HepG2 (cell line): Measurements from ENCODE around the gene SLC16A1. TPM values are rescaled to one million over a fixed set of nuclear protein-coding genes. Genes with fewer than 3 reads are reported as not detected.
A peak's percentile ranks its signal among the peaks of the same experiment; 100 is the strongest.

Source experiments
- ATAC-seq: fragments of 200-7000 bp; cut with Tn5 transposase; 3 replicates; pipeline ENCODE4 v1.9.1; 2020; ENCODE audit warnings: mild to moderate bottlenecking, moderate library complexity
- Bru-seq: library from RNA; stranded (reverse); fragments of 400-500 nt; gene quantifications from one replicate; lab custom pipeline; 2021; lab: Mats Ljungman, UMichigan
- BruChase-seq, 2 experiments: library from RNA; stranded (reverse); fragments of 400-500 nt; gene quantifications; one replicate each; lab custom pipeline; 2021; lab: Mats Ljungman, UMichigan
- BruUV-seq: library from RNA; stranded (reverse); fragments of 400-500 nt; replicated peaks from 2 replicates; lab custom pipeline; 2021; lab: Mats Ljungman, UMichigan
- CTCF ChIA-PET: fragments of 300-600 bp; formaldehyde crosslinking; extraction: SDS; loops from one replicate; lab custom pipeline; 2021; ENCODE audit warnings: low total read pairs, inconsistent platforms, low intra/inter-chr PET ratio; lab: Yijun Ruan, JAX
- POLR2A ChIA-PET: fragments of 350-600 bp; sonication (Branson Sonifier 250); formaldehyde crosslinking; loops from one replicate; lab custom pipeline; 2020; ENCODE audit warnings: antibody characterized with exemption, inconsistent platforms; lab: Yijun Ruan, JAX
- DNase-seq: peaks from one replicate; pipeline ENCODE4 v3.0.0-alpha.2; 2015; ENCODE audit warnings: low spot score
- FAIRE-seq: peaks from 3 replicates; lab custom pipeline; 2011; peaks lifted over from hg19 to GRCh38; lab: Jason Lieb, UNC
- H2AFZ ChIP-seq: one replicate; pipeline ENCODE4 v1.6.1; 2011; ENCODE audit warnings: low read length, inconsistent platforms
- H3K27ac ChIP-seq: fragments of 300-600 bp; 3 replicates; pipeline ENCODE4 v1.8.0; 2011; ENCODE audit warnings: mixed run types, mild to moderate bottlenecking, mixed read lengths, low read length, inconsistent platforms; ENCODE audit not compliant: insufficient read depth; ENCODE audit errors: extremely low read length
- H3K27me3 ChIP-seq, 2 experiments: fragments of 200-600 bp in 1 of 2; 2 replicates in 1 of 2; 3 replicates in 1 of 2; pipeline versions ENCODE4 v1.6.0 to v1.8.0; 2011; ENCODE audit warnings: low read length in 2 of 2, mild to moderate bottlenecking in 2 of 2, moderate library complexity in 2 of 2, inconsistent platforms in 1 of 2; ENCODE audit not compliant: insufficient read depth in 2 of 2, control insufficient read depth in 1 of 2
- H3K36me3 ChIP-seq, 2 experiments: fragments of 200-600 bp in 1 of 2; replicated peaks in 1 of 2; 2 replicates in 1 of 2; 3 replicates in 1 of 2; pipeline versions ENCODE4 v1.5.1 to v1.8.0; 2011; ENCODE audit warnings: low read length in 2 of 2, inconsistent platforms in 1 of 2; ENCODE audit not compliant: insufficient read depth in 2 of 2, control insufficient read depth in 1 of 2
- H3K4me1 ChIP-seq: 2 replicates; pipeline ENCODE4 v1.5.1; 2012; ENCODE audit warnings: low read length, inconsistent platforms; ENCODE audit not compliant: insufficient read depth
- H3K4me2 ChIP-seq: 2 replicates; pipeline ENCODE4 v1.6.0; 2011; ENCODE audit warnings: low read depth, low read length, inconsistent platforms
- H3K4me3 ChIP-seq, 3 experiments: fragments of 200-600 bp in 1 of 3; sonication (generic), shearing (Covaris generic) in 1 of 3; replicated peaks in 1 of 3; 2 replicates each; pipeline ENCODE4 v1.5.1; 2011 to 2016; ENCODE audit warnings: low read length in 3 of 3, inconsistent platforms in 2 of 3, low read depth in 2 of 3, mild to moderate bottlenecking in 2 of 3, control low read depth in 1 of 3, mixed read lengths in 1 of 3; ENCODE audit not compliant: insufficient read depth in 1 of 3
- H3K79me2 ChIP-seq: one replicate; pipeline ENCODE4 v1.6.1; 2011; ENCODE audit warnings: low read length, inconsistent platforms; ENCODE audit not compliant: insufficient read depth
- H3K9ac ChIP-seq: 2 replicates; pipeline ENCODE4 v1.6.0; 2011; ENCODE audit warnings: mild to moderate bottlenecking, low read depth, low read length, inconsistent platforms; ENCODE audit not compliant: insufficient read depth
- H3K9me3 ChIP-seq: 2 replicates; pipeline ENCODE4 v1.5.1; 2012; ENCODE audit warnings: mild to moderate bottlenecking, low read length
- H4K20me1 ChIP-seq: 2 replicates; pipeline ENCODE4 v1.6.0; 2011; ENCODE audit warnings: inconsistent platforms, mild to moderate bottlenecking, low read length, moderate library complexity; ENCODE audit not compliant: insufficient read depth
- PITX1 ChIP-seq: sonication (generic); formaldehyde crosslinking; IDR thresholded peaks from 2 replicates; pipeline ENCODE4 v1.5.1; 2020; ENCODE audit warnings: mild to moderate bottlenecking, missing genetic modification reagents
- ZC3H4 ChIP-seq: sonication (generic); formaldehyde crosslinking; IDR thresholded peaks from 2 replicates; pipeline ENCODE4 v1.4.0; 2020; ENCODE audit warnings: missing genetic modification reagents, borderline replicate concordance
- ZFY ChIP-seq: sonication (generic); formaldehyde crosslinking; IDR thresholded peaks from 2 replicates; pipeline ENCODE4 v1.4.0; 2020; ENCODE audit warnings: missing genetic modification reagents
- ZNF225 ChIP-seq: sonication (generic); formaldehyde crosslinking; IDR thresholded peaks from 2 replicates; pipeline ENCODE4 v1.4.0; 2020; ENCODE audit warnings: mild to moderate bottlenecking, missing genetic modification reagents
- ZNF766 ChIP-seq: sonication (generic); formaldehyde crosslinking; IDR thresholded peaks from 2 replicates; pipeline ENCODE4 v1.5.0; 2020; ENCODE audit warnings: missing genetic modification reagents, borderline replicate concordance
- WGBS: methylation state at CpG from one replicate; pipeline ENCODE4 v1.1.6; 2017; ENCODE audit warnings: low lambda C conversion rate; 5-methylcytosine and 5-hydroxymethylcytosine counted together
- in situ Hi-C: cut with HindIII; loops from 2 replicates; pipeline ENCODE4 v1.10.0; 2017; ENCODE audit warnings: low pct_unique_long_range_greater_than_20kb; ENCODE audit not compliant: extremely low pct_ligation_motif_present
- intact Hi-C: fragments of 100-400 bp; cut with micrococcal nuclease; formaldehyde crosslinking; loops from one replicate; pipeline ENCODE4 v1.10.0; 2022; ENCODE audit not compliant: unreplicated experiment
- long read RNA-seq, 2 experiments: library from RNA in 1 of 2; library from polyadenylated mRNA in 1 of 2; stranded (forward) in 1 of 2; unstranded in 1 of 2; transcript quantifications; one replicate each; pipeline ENCODE4 v2.0.0, GENCODE V29; 2019 to 2022
- polyA minus RNA-seq, 3 experiments: library from RNA; depleted of rRNA, polyadenylated mRNA; stranded (reverse); fragments of >200 nt; gene quantifications; 2 replicates each; pipeline ENCODE4 v1.2.3, GENCODE V29; 2011; ENCODE audit warnings: low replicate concordance in 1 of 3
- polyA plus RNA-seq, 8 experiments: library from polyadenylated mRNA; depleted of rRNA in 3 of 8; stranded (reverse) in 7 of 8; unstranded in 1 of 8; fragments of >200 nt; fragmentation: Illumina TruSeq in 4 of 8; extraction: Trizol in 4 of 8; gene quantifications; 2 replicates each; pipeline versions ENCODE4 v1.2.1 to v1.2.3, GENCODE V29; 2011 to 2016; ENCODE audit warnings: low read depth in 4 of 8, missing spikeins in 1 of 8, mixed read lengths in 1 of 8; ENCODE audit not compliant: insufficient read depth in 1 of 8
- total RNA-seq, 5 experiments: library from RNA; depleted of rRNA; stranded (reverse); fragments of >200 nt; fragmentation: Illumina TruSeq; extraction: Trizol; gene quantifications; 2 replicates each; pipeline ENCODE4 v1.2.3, GENCODE V29; 2016; ENCODE audit warnings: low read depth in 1 of 5
- TF ChIP-seq, protein P1 (sequence below): sonication (generic); formaldehyde crosslinking; IDR thresholded peaks from 2 replicates; pipeline ENCODE4 v1.4.0; 2020; ENCODE audit warnings: missing genetic modification reagents, mild to moderate bottlenecking, borderline replicate concordance
- TF ChIP-seq, protein P2 (sequence below): sonication (generic); formaldehyde crosslinking; IDR thresholded peaks from 2 replicates; pipeline ENCODE4 v1.5.1; 2020; ENCODE audit warnings: mild to moderate bottlenecking, missing genetic modification reagents, borderline replicate concordance
- TF ChIP-seq, protein P3 (sequence below): sonication (generic); formaldehyde crosslinking; IDR thresholded peaks from 2 replicates; pipeline ENCODE4 v1.8.1; 2022; ENCODE audit warnings: mild to moderate bottlenecking, missing genetic modification reagents

SLC16A1 gene, protein sequence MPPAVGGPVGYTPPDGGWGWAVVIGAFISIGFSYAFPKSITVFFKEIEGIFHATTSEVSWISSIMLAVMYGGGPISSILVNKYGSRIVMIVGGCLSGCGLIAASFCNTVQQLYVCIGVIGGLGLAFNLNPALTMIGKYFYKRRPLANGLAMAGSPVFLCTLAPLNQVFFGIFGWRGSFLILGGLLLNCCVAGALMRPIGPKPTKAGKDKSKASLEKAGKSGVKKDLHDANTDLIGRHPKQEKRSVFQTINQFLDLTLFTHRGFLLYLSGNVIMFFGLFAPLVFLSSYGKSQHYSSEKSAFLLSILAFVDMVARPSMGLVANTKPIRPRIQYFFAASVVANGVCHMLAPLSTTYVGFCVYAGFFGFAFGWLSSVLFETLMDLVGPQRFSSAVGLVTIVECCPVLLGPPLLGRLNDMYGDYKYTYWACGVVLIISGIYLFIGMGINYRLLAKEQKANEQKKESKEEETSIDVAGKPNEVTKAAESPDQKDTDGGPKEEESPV
- total RNA-seq (2016; rRNA removed; fragmentation: Illumina TruSeq; extraction: Trizol) (67.0 and 106 TPM in 2 replicates), polyA plus RNA-seq (2011; rRNA removed) (135 and 142 TPM in 2 replicates), polyA minus RNA-seq (2011; rRNA and poly(A)+ RNA removed; ENCODE audit: low replicate concordance) (467 and 535 TPM in 2 replicates), Bru-seq, nascent RNA (percentile 89 among the genes with signal in this experiment), BruChase-seq, experiment 1, labeled RNA remaining after a 6-hour chase (percentile 95 among the genes with signal in this experiment), BruChase-seq, experiment 2, labeled RNA remaining after a 2-hour chase (percentile 91 among the genes with signal in this experiment)
- 5.3 and 6.0 TPM in 2 replicates for total RNA-seq (2016; cell fraction: cytosol; rRNA removed; fragmentation: Illumina TruSeq; extraction: Trizol; ENCODE audit: low read depth)
- total RNA-seq (2016; cell fraction: insoluble cytoplasmic fraction; rRNA removed; fragmentation: Illumina TruSeq; extraction: Trizol): 65.8 and 105 TPM in 2 replicates
- total RNA-seq (2016; cell fraction: membrane; rRNA removed; fragmentation: Illumina TruSeq; extraction: Trizol): 15.3 and 18.4 TPM in 2 replicates
- 102 and 125 TPM in 2 replicates for total RNA-seq (2016; cell fraction: nucleus; rRNA removed; fragmentation: Illumina TruSeq; extraction: Trizol)
- polyA plus RNA-seq (2011; cell fraction: cytosol; rRNA removed): 110 and 155 TPM in 2 replicates
- polyA plus RNA-seq (2011; cell fraction: nucleus; rRNA removed): 50.4 and 50.5 TPM in 2 replicates
- polyA plus RNA-seq (2012): 134 and 147 TPM in 2 replicates
- polyA plus RNA-seq (2016; cell fraction: cytosol; fragmentation: Illumina TruSeq; extraction: Trizol; ENCODE audit: low read depth): 3.0 and 3.3 TPM in 2 replicates
- 49.1 and 53.6 TPM in 2 replicates for polyA plus RNA-seq (2016; cell fraction: insoluble cytoplasmic fraction; fragmentation: Illumina TruSeq; extraction: Trizol; ENCODE audit: low read depth)
- 8.1 and 9.3 TPM in 2 replicates for polyA plus RNA-seq (2016; cell fraction: membrane; fragmentation: Illumina TruSeq; extraction: Trizol; ENCODE audit: low read depth)
- polyA plus RNA-seq (2016; cell fraction: nucleus; fragmentation: Illumina TruSeq; extraction: Trizol; ENCODE audit: insufficient read depth, low read depth): 109 and 119 TPM in 2 replicates
- 185 and 199 TPM in 2 replicates for polyA minus RNA-seq (2011; cell fraction: cytosol; rRNA and poly(A)+ RNA removed)
- 108 and 115 TPM in 2 replicates for polyA minus RNA-seq (2011; cell fraction: nucleus; rRNA and poly(A)+ RNA removed)
- long read RNA-seq, experiment 1, transcript SLC16A1-201 (5 exons, 3,910 nt): major isoform, 33 of 52 reads
- long read RNA-seq, experiment 1, partial matches to known transcripts: 10 of 52 reads
- long read RNA-seq, experiment 1, other reads (novel, unspliced or antisense): 9 of 52 reads
- long read RNA-seq, experiment 2, transcript SLC16A1-201 (5 exons, 3,910 nt): major isoform, 18 of 205 reads
- long read RNA-seq, experiment 2, partial matches to known transcripts: 2 of 205 reads
- long read RNA-seq, experiment 2, other reads (novel, unspliced or antisense): 185 of 205 reads

DNA sequence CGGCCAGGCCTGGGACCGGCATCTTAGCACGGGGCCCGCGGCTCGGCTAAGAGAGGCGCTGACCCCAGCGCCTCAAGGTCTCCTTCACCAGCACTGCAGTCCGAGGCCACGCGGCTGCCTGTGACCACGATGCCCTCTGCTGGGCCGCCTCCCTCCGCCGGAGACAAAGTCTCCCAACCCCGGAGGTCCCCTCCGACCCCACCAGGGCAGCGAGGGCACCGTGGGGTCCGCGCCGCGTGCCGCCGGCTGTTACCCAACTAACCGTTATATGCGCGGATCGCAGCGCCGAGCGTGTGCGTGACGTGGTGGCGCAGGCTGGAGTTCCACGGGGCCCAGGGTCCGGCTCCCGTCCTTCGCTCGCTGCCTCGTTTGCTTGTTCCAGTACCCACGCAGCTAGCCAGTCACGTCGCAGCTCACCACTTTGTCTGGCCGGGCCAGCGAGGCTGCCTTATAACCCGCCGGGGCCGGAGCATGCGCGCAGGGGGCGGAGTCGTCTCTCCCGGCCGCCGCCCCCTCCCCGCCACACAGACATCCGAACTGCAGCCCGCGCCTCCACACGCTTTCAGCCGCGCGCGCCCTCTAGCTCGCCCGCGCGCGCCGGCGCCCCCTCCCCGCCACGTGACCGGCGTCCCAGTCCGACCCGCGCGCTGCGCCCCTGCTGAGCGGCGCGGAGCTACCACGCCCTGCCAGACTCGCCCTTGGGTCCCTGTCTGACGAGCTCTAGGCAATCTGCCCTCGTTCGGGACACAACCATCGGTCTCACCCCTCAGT lies at the start of gene SLC16A1:
SLC16A1 (minus strand) TSS at position 424 of the 771 bp plus-strand sequence. CDS start 26,888 bp downstream, outside the sequence.
- in situ Hi-C loops (no loop called here), intact Hi-C loops (loop anchor here (1.0 to 5.0 kb wide), 4 partner anchors 71 to 239 kb away; partner anchors contain the start of gene PPM1J)
- BruUV-seq: no TSS peak
- Histone ChIP-seq H3K9me3 (no peaks in the 10 kb centered on the region), H3K4me2 (peak within 1 kb of the TSS; percentile 81), H3K36me3 (peaks cover 0 to 8% of the 10 kb centered on the region in 2 experiments; a peak in 1 of 5 replicates), H3K27me3 (no peaks in the 10 kb centered on the region; a peak in 1 of 5 replicates), H4K20me1 (peaks cover 47% of the 10 kb centered on the region), H3K4me1 (peaks cover 69% of the 10 kb centered on the region), H3K27ac (peak within 1 kb of the TSS; percentile 87), H2AFZ (no peak within 1 kb of the TSS), H3K79me2 (peaks cover 91% of the 10 kb centered on the region), H3K9ac (peak within 1 kb of the TSS; percentile 87), H3K4me3 (peak within 1 kb of the TSS; percentile 78 to 91 (median 83))
- ATAC-seq: peak; percentile 85
- 0% methylated on average over 18 of the region's 90 CpGs for WGBS
- peak; percentile 82 for DNase-seq
- ChIA-PET CTCF (interaction anchor here (1.8 kb wide), 1 partner anchor 75 kb away, joined by 6 read pairs; no protein-coding TSS in a partner anchor), POLR2A (interaction anchor here (0.6 to 2.1 kb wide), 23 partner anchors 9 to 257 kb away, joined by 3 to 21 read pairs (median 4); partner anchors contain the start of genes LRIG2 and PPM1J)
- FAIRE-seq: no peak
- TF ChIP-seq ZNF766 (CRISPR knock-in tag) (no peak), ZNF225 (CRISPR knock-in tag) (peak; percentile 84), ZC3H4 (CRISPR knock-in tag) (no peak), ZFY (CRISPR knock-in tag) (peak; percentile 71), PITX1 (CRISPR knock-in tag) (peak; percentile 80)
- TF ChIP-seq, protein P1, sequence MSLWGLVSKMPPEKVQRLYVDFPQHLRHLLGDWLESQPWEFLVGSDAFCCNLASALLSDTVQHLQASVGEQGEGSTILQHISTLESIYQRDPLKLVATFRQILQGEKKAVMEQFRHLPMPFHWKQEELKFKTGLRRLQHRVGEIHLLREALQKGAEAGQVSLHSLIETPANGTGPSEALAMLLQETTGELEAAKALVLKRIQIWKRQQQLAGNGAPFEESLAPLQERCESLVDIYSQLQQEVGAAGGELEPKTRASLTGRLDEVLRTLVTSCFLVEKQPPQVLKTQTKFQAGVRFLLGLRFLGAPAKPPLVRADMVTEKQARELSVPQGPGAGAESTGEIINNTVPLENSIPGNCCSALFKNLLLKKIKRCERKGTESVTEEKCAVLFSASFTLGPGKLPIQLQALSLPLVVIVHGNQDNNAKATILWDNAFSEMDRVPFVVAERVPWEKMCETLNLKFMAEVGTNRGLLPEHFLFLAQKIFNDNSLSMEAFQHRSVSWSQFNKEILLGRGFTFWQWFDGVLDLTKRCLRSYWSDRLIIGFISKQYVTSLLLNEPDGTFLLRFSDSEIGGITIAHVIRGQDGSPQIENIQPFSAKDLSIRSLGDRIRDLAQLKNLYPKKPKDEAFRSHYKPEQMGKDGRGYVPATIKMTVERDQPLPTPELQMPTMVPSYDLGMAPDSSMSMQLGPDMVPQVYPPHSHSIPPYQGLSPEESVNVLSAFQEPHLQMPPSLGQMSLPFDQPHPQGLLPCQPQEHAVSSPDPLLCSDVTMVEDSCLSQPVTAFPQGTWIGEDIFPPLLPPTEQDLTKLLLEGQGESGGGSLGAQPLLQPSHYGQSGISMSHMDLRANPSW (CRISPR knock-in tag): no peak
- TF ChIP-seq, protein P2, sequence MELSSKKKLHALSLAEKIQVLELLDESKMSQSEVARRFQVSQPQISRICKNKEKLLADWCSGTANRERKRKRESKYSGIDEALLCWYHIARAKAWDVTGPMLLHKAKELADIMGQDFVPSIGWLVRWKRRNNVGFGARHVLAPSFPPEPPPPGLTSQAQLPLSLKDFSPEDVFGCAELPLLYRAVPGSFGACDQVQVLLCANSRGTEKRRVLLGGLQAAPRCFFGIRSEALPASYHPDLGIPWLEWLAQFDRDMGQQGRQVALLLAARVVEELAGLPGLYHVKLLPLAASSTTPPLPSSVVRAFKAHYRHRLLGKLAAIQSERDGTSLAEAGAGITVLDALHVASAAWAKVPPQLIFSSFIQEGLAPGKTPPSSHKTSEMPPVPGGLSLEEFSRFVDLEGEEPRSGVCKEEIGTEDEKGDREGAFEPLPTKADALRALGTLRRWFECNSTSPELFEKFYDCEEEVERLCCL: 0 out of 2 replicates have a peak, but pooled peaks have one; percentile 56
- TF ChIP-seq, protein P3, sequence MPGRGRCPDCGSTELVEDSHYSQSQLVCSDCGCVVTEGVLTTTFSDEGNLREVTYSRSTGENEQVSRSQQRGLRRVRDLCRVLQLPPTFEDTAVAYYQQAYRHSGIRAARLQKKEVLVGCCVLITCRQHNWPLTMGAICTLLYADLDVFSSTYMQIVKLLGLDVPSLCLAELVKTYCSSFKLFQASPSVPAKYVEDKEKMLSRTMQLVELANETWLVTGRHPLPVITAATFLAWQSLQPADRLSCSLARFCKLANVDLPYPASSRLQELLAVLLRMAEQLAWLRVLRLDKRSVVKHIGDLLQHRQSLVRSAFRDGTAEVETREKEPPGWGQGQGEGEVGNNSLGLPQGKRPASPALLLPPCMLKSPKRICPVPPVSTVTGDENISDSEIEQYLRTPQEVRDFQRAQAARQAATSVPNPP (CRISPR knock-in tag): peak; percentile 42; the same call in 1 of the 2 replicates
